BE2C (cell line): ENCODE data around the gene ZNF608.

Experiments
- DNase-seq: peaks from one replicate; pipeline ENCODE4 v3.0.0-alpha.2; 2020
- H3K27me3 ChIP-seq: fragments of 250-450 bp; sonication (Bioruptor Pico); 2 replicates; pipeline ENCODE4 v1.5.1; 2020; ENCODE audit warnings: mild to moderate bottlenecking
- H3K36me3 ChIP-seq: fragments of 250-450 bp; sonication (Bioruptor Pico); 2 replicates; pipeline ENCODE4 v1.5.1; 2020; ENCODE audit warnings: mild to moderate bottlenecking
- H3K4me1 ChIP-seq: fragments of 250-450 bp; sonication (Bioruptor Pico); 2 replicates; pipeline ENCODE4 v1.5.1; 2020
- H3K4me3 ChIP-seq: 2 replicates; pipeline ENCODE4 v1.5.1; 2011; ENCODE audit warnings: low read depth, low read length
- H3K9me3 ChIP-seq: fragments of 250-450 bp; sonication (Bioruptor Pico); 2 replicates; pipeline ENCODE4 v1.5.1; 2020
- TF ChIP-seq, protein P1 (sequence below): IDR thresholded peaks from 2 replicates; pipeline ENCODE4 v1.5.1; 2012; ENCODE audit warnings: mild to moderate bottlenecking, low read depth, low read length

ZNF608 gene

DNA sequence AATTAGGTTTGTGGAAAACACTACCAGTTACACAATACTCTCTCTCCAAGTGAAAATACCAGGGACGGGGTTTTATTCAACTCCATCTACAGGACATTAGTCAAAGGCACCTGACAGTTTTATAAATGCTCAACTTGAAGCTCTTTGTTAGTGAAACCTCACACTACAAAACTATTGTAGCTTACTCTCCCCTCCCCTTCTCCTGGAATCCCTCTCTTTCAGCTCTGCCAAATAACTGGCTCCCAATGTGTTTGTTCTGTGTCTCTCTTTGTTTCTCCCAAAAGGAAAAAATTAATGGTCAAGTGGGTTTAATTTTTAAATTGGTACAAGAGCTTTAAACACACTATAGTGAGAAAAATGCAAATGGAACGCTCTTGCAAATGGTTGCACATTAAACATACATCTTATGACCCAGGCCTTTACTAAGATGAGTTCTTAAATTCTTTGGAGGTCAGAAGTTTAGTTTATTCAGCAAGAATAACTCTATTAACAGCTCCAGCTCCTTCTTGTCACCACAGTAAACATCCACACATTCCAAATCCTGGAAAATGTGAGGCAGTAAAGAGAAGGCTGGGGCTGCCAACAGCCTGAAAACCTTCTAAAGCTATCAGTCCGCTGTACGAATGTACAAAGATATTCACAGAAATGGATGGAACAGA is 48.4 kb downstream of the ZNF608 start:
- Histone ChIP-seq H3K27me3 (no peaks in the 10 kb centered on the region), H3K36me3 (no peaks in the 10 kb centered on the region; the same call in 1 of the 2 replicates), H3K9me3 (no peaks in the 10 kb centered on the region), H3K4me1 (no peaks in the 10 kb centered on the region; the same call in 1 of the 2 replicates), H3K4me3 (no peak overlapping the region)
- no peak for DNase-seq
- TF ChIP-seq, protein P1, sequence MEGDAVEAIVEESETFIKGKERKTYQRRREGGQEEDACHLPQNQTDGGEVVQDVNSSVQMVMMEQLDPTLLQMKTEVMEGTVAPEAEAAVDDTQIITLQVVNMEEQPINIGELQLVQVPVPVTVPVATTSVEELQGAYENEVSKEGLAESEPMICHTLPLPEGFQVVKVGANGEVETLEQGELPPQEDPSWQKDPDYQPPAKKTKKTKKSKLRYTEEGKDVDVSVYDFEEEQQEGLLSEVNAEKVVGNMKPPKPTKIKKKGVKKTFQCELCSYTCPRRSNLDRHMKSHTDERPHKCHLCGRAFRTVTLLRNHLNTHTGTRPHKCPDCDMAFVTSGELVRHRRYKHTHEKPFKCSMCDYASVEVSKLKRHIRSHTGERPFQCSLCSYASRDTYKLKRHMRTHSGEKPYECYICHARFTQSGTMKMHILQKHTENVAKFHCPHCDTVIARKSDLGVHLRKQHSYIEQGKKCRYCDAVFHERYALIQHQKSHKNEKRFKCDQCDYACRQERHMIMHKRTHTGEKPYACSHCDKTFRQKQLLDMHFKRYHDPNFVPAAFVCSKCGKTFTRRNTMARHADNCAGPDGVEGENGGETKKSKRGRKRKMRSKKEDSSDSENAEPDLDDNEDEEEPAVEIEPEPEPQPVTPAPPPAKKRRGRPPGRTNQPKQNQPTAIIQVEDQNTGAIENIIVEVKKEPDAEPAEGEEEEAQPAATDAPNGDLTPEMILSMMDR: no peak

DNA sequence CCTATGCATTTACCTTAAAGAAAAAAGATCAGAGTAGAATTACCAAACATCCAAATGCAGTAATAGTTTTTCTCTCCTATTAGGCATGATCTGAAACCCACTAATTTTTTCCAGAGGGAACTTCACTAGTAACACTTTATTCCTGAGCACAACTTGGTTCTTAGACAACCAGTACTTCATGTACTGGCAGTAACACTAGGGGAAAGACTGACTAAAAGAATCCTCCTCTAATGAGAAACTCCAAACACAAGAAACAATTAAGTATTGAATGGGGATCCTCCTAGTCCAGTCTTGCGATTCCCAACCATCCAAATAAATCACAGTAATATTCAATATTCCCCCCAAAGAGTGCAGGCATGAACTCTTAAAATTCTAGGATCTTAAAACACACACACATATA is 48.9 kb downstream of the ZNF608 start:
- Histone ChIP-seq H3K4me1 (no peaks in the 10 kb centered on the region; the same call in 1 of the 2 replicates), H3K4me3 (no peak overlapping the region), H3K9me3 (no peaks in the 10 kb centered on the region), H3K27me3 (no peaks in the 10 kb centered on the region), H3K36me3 (no peaks in the 10 kb centered on the region; the same call in 1 of the 2 replicates)
- no peak for DNase-seq
- TF ChIP-seq, protein P1: no peak

DNA sequence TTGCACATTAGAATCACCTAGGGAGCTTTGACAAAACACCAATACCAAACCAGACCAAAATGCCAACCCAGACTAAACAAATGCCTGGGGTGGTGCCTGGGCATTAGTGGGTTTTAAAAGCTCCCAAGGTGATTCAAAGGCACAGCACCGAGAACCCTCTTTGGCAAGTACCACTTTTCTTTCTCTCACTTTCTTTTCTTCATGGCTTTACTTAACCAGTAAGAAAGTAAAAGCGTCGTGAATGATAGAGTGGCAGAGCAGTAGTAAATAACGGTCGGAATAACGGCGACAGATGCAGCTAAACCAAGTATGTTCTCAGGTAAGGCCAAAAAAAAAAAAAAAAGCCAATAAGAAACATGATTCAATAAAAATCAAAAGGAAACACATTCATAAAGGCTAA is 49.5 kb downstream of the ZNF608 start:
- TF ChIP-seq, protein P1: no peak
- Histone ChIP-seq H3K4me3 (no peak overlapping the region), H3K36me3 (no peaks in the 10 kb centered on the region; the same call in 1 of the 2 replicates), H3K4me1 (no peaks in the 10 kb centered on the region; the same call in 1 of the 2 replicates), H3K27me3 (no peaks in the 10 kb centered on the region), H3K9me3 (no peaks in the 10 kb centered on the region)
- DNase-seq: no peak
